ENCODE data around the gene TGFB3. TPM values are rescaled to one million over a fixed set of nuclear protein-coding genes. Genes with fewer than 3 reads are reported as not detected.

TGFB3 gene
- total RNA-seq, 1 experiment from 2014 or later: 1.6 TPM

DNA sequence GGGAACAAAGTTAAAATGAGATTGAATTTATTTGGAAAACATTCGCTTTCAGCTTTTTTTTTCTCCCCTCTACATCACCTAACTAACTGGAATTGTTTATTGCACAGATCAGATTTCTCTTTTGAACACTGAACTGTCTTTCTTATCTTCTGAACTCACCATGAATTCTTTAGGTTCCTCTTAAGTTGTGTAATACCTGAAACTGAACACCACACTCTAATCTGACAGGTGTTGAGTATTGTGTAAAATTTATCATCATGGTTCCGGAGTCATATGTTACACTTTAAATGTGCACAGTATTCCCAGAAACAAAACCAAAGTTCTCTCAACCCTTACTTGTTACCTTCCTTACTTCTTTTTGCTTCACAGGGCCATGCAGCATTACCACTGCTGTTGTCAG lies 66.8 kb downstream of the TGFB3 start:
- BruUV-seq (replicated peaks): no TSS peak
- Histone ChIP-seq H3K9ac (ENCODE audit: low read length) (no peak overlapping the region), H4K20me1 (ENCODE audit: insufficient read depth) (no peaks in the 10 kb centered on the region), H3K9me3 (ENCODE audit: control insufficient read depth in 1 of 2, insufficient read depth in 1 of 2, low read depth in 1 of 2, low read length in 2 of 2) (no peaks in the 10 kb centered on the region), H3K79me2 (ENCODE audit: insufficient read depth, low read length) (no peaks in the 10 kb centered on the region), H3K27me3 (ENCODE audit: insufficient read depth, low read length) (no peaks in the 10 kb centered on the region), H3K4me1 (ENCODE audit: control insufficient read depth in 1 of 2, insufficient read depth in 2 of 2, low read length in 2 of 2) (0 out of 4 replicates have a peak, but pooled peaks cover 0 to 3% of the 10 kb centered on the region in 2 experiments), H3K4me3 (replicated peaks in 1 of 2; ENCODE audit: low read depth in 1 of 2, low read length in 2 of 2) (no peak overlapping the region), H2AFZ (ENCODE audit: low read depth, low read length, poor library complexity, severe bottlenecking) (no peak overlapping the region), H3K9me2 (ENCODE audit: insufficient read depth) (no peaks in the 10 kb centered on the region), H3K27ac (ENCODE audit: low read depth, low read length) (no peak overlapping the region), H3K4me2 (ENCODE audit: low read length) (no peak overlapping the region), H3K36me3 (ENCODE audit: control insufficient read depth in 1 of 2, insufficient read depth in 2 of 2, low read length in 2 of 2) (no peaks in the 10 kb centered on the region; a peak in 1 of 4 replicates)
- ATAC-seq: no peak
- no peak for DNase-seq (ENCODE audit: low read depth, low spot score)
- ChIA-PET CTCF (no interaction called here), POLR2A (no interaction called here), RAD21 (ENCODE audit: low non-redundant PET in 1 of 2, low total read pairs in 2 of 2, uncharacterized antibody in 2 of 2, unreplicated experiment in 2 of 2) (no interaction called here)
- TF ChIP-seq CBX3 (IDR thresholded peaks at IDR 0.05; ENCODE audit: low read depth): no peak
- TF ChIP-seq, protein P1, sequence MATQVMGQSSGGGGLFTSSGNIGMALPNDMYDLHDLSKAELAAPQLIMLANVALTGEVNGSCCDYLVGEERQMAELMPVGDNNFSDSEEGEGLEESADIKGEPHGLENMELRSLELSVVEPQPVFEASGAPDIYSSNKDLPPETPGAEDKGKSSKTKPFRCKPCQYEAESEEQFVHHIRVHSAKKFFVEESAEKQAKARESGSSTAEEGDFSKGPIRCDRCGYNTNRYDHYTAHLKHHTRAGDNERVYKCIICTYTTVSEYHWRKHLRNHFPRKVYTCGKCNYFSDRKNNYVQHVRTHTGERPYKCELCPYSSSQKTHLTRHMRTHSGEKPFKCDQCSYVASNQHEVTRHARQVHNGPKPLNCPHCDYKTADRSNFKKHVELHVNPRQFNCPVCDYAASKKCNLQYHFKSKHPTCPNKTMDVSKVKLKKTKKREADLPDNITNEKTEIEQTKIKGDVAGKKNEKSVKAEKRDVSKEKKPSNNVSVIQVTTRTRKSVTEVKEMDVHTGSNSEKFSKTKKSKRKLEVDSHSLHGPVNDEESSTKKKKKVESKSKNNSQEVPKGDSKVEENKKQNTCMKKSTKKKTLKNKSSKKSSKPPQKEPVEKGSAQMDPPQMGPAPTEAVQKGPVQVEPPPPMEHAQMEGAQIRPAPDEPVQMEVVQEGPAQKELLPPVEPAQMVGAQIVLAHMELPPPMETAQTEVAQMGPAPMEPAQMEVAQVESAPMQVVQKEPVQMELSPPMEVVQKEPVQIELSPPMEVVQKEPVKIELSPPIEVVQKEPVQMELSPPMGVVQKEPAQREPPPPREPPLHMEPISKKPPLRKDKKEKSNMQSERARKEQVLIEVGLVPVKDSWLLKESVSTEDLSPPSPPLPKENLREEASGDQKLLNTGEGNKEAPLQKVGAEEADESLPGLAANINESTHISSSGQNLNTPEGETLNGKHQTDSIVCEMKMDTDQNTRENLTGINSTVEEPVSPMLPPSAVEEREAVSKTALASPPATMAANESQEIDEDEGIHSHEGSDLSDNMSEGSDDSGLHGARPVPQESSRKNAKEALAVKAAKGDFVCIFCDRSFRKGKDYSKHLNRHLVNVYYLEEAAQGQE (IDR thresholded peaks at IDR 0.05; ENCODE audit: low read depth): no peak
- no peak for TF ChIP-seq ZNF274 (IDR thresholded peaks at IDR 0.05; ENCODE audit: low read depth, low read length)
- no peak for TF ChIP-seq POLR2AphosphoS5 (IDR thresholded peaks at IDR 0.05; ENCODE audit: low read depth, low read length)
- TF ChIP-seq, protein P2, sequence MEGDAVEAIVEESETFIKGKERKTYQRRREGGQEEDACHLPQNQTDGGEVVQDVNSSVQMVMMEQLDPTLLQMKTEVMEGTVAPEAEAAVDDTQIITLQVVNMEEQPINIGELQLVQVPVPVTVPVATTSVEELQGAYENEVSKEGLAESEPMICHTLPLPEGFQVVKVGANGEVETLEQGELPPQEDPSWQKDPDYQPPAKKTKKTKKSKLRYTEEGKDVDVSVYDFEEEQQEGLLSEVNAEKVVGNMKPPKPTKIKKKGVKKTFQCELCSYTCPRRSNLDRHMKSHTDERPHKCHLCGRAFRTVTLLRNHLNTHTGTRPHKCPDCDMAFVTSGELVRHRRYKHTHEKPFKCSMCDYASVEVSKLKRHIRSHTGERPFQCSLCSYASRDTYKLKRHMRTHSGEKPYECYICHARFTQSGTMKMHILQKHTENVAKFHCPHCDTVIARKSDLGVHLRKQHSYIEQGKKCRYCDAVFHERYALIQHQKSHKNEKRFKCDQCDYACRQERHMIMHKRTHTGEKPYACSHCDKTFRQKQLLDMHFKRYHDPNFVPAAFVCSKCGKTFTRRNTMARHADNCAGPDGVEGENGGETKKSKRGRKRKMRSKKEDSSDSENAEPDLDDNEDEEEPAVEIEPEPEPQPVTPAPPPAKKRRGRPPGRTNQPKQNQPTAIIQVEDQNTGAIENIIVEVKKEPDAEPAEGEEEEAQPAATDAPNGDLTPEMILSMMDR (IDR thresholded peaks at IDR 0.05 in 2 of 3, conservative IDR thresholded peaks at IDR 0.05 in 1 of 3; ENCODE audit: borderline replicate concordance in 1 of 3, insufficient read depth in 1 of 3, low read depth in 2 of 3, low read length in 2 of 3): no peak
- TF ChIP-seq FOSL1 (IDR thresholded peaks at IDR 0.05; ENCODE audit: low read depth): no peak
- no peak for TF ChIP-seq EGR1 (IDR thresholded peaks at IDR 0.05; ENCODE audit: low read depth)
- TF ChIP-seq, protein P3, sequence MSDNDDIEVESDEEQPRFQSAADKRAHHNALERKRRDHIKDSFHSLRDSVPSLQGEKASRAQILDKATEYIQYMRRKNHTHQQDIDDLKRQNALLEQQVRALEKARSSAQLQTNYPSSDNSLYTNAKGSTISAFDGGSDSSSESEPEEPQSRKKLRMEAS (IDR thresholded peaks at IDR 0.05): no peak
- no peak for TF ChIP-seq SIN3A (IDR thresholded peaks at IDR 0.05; ENCODE audit: low read depth)
- no peak for TF ChIP-seq RAD21 (IDR thresholded peaks at IDR 0.05; ENCODE audit: low read depth)
- TF ChIP-seq ELF1 (IDR thresholded peaks at IDR 0.05; ENCODE audit: borderline replicate concordance, low read depth): no peak
- TF ChIP-seq ZBTB33 (IDR thresholded peaks at IDR 0.05; ENCODE audit: extremely low read depth, insufficient replicate concordance, low read length): no peak
- TF ChIP-seq JUND (IDR thresholded peaks at IDR 0.05): no peak
- TF ChIP-seq, protein P4, sequence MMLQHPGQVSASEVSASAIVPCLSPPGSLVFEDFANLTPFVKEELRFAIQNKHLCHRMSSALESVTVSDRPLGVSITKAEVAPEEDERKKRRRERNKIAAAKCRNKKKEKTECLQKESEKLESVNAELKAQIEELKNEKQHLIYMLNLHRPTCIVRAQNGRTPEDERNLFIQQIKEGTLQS (IDR thresholded peaks at IDR 0.05): no peak
- no peak for TF ChIP-seq TCF7L2 (IDR thresholded peaks at IDR 0.05; ENCODE audit: borderline replicate concordance, extremely low read depth, insufficient read depth, insufficient read length)
- no peak for TF ChIP-seq CEBPB (IDR thresholded peaks at IDR 0.05; ENCODE audit: low read depth)
- intact Hi-C loops (cut with micrococcal nuclease): no loop called here
